B cell (primary cell): ENCODE results near the gene CBFB. TPM values are rescaled to one million over a fixed set of nuclear protein-coding genes. Genes with fewer than 3 reads are reported as not detected.

ENCODE experiments used
- ATAC-seq: fragments of 200-7000 bp; cut with Tn5 transposase; one replicate; pipeline ENCODE4 v1.10.0; 2021; ENCODE audit warnings: low read depth, mild to moderate bottlenecking, moderate number of reproducible peaks, moderate library complexity
- CTCF ChIA-PET: fragments of 350-600 bp; sonication (Branson Sonifier 250); formaldehyde crosslinking; loops from one replicate; lab custom pipeline; 2021; ENCODE audit warnings: antibody characterized with exemption, inconsistent platforms; lab: Charles Lee
- POLR2A ChIA-PET: fragments of 350-600 bp; sonication (Branson Sonifier 250); formaldehyde crosslinking; loops from one replicate; lab custom pipeline; 2021; ENCODE audit warnings: antibody characterized with exemption; lab: Charles Lee
- DNase-seq: peaks from one replicate; pipeline ENCODE4 v3.0.0; 2013
- H2AFZ ChIP-seq: 2 replicates; pipeline ENCODE4 v1.6.1; 2012; ENCODE audit warnings: mild to moderate bottlenecking, low read depth, low read length; ENCODE audit not compliant: insufficient read depth, poor library complexity, severe bottlenecking
- H3K27ac ChIP-seq, 2 donors: 1 replicate in 1 of 2; 2 replicates in 1 of 2; pipeline ENCODE4 v1.5.1; 2012 to 2013; ENCODE audit warnings: low read length in 2 of 2, mild to moderate bottlenecking in 2 of 2, moderate library complexity in 1 of 2
- H3K27me3 ChIP-seq, 4 experiments: fragments of 200-600 bp in 1 of 4; sonication (generic) in 1 of 4; replicated peaks in 1 of 4; 1 replicate in 2 of 4; 2 replicates in 2 of 4; pipeline versions ENCODE4 v1.6.1 to v1.7.0; 2013 to 2016; ENCODE audit warnings: low read length in 3 of 4, mild to moderate bottlenecking in 2 of 4, mixed read lengths in 1 of 4, moderate library complexity in 1 of 4; ENCODE audit not compliant: insufficient read depth in 4 of 4, control insufficient read depth in 3 of 4; ENCODE audit errors: control extremely low read depth in 1 of 4
- H3K36me3 ChIP-seq, 2 experiments: replicated peaks in 1 of 2; 1 replicate in 1 of 2; 2 replicates in 1 of 2; pipeline versions ENCODE4 v1.6.1 to v1.7.1; 2013; ENCODE audit warnings: low read length in 1 of 2; ENCODE audit not compliant: insufficient read depth in 2 of 2, control insufficient read depth in 1 of 2; ENCODE audit errors: control extremely low read depth in 1 of 2, extremely low read depth in 1 of 2
- H3K4me1 ChIP-seq, 2 donors: fragments of 200-600 bp in 1 of 2; sonication (generic) in 1 of 2; 1 replicate in 1 of 2; 2 replicates in 1 of 2; pipeline versions ENCODE4 v1.5.1 to v1.6.1; 2013 to 2017; ENCODE audit warnings: low read length in 2 of 2; ENCODE audit not compliant: control insufficient read depth in 2 of 2, insufficient read depth in 2 of 2
- H3K4me2 ChIP-seq: replicated peaks from 2 replicates; pipeline ENCODE3; 2012; ENCODE audit warnings: mild to moderate bottlenecking, low read depth, low read length; ENCODE audit not compliant: poor library complexity, severe bottlenecking
- H3K4me3 ChIP-seq, 5 experiments: fragments of 200-600 bp in 1 of 5; sonication (generic) in 1 of 5; 1 replicate in 3 of 5; 2 replicates in 2 of 5; pipeline versions ENCODE4 v1.5.1 to v1.7.0; 2011 to 2016; ENCODE audit warnings: low read length in 4 of 5, mild to moderate bottlenecking in 4 of 5, low read depth in 2 of 5, control low read depth in 1 of 5, moderate library complexity in 1 of 5; ENCODE audit not compliant: insufficient read depth in 1 of 5; ENCODE audit errors: control extremely low read depth in 1 of 5, extremely low read depth in 1 of 5
- H3K79me2 ChIP-seq: fragments of 200-600 bp; sonication (generic); one replicate; pipeline ENCODE4 v1.6.0; 2016; ENCODE audit warnings: low read length; ENCODE audit not compliant: control insufficient read depth, insufficient read depth
- H3K9ac ChIP-seq: fragments of 200-600 bp; sonication (generic); 2 replicates; pipeline ENCODE4 v1.6.1; 2017; ENCODE audit warnings: mild to moderate bottlenecking, low read length, moderate library complexity
- H3K9me3 ChIP-seq, 3 donors: one replicate each; pipeline versions ENCODE4 v1.6.1 to v1.7.1; 2013; ENCODE audit warnings: low read length in 2 of 3; ENCODE audit not compliant: control insufficient read depth in 2 of 3, insufficient read depth in 1 of 3; ENCODE audit errors: control extremely low read depth in 1 of 3
- H4K20me1 ChIP-seq: 2 replicates; pipeline ENCODE4 v1.6.0; 2012; ENCODE audit warnings: mild to moderate bottlenecking, low read length; ENCODE audit not compliant: insufficient read depth, control insufficient read depth, poor library complexity, severe bottlenecking
- H3K27ac Mint-ChIP-seq: one replicate; pipeline ENCODE4 v1.8.0; 2021; ENCODE audit warnings: mixed read lengths
- H3K27me3 Mint-ChIP-seq: one replicate; pipeline ENCODE4 v1.8.0; 2021; ENCODE audit warnings: mixed read lengths
- H3K4me1 Mint-ChIP-seq: one replicate; pipeline ENCODE4 v1.8.0; 2021; ENCODE audit warnings: mixed read lengths
- H3K4me3 Mint-ChIP-seq: one replicate; pipeline ENCODE4 v1.8.0; 2021; ENCODE audit warnings: mixed read lengths
- H3K9me3 Mint-ChIP-seq: one replicate; pipeline ENCODE4 v1.8.0; 2022; ENCODE audit warnings: mixed read lengths; ENCODE audit not compliant: insufficient read depth
- CTCF ChIP-seq: fragments of 200-600 bp; IDR thresholded peaks from one replicate; pipeline ENCODE4 v1.8.0; 2022; ENCODE audit warnings: antibody characterized with exemption, mild to moderate bottlenecking
- EZH2 ChIP-seq: IDR thresholded peaks from 2 replicates; pipeline ENCODE4 v1.6.1; 2012; ENCODE audit warnings: borderline replicate concordance, low read depth, mild to moderate bottlenecking, moderate library complexity, low read length; ENCODE audit not compliant: insufficient read depth, poor library complexity, severe bottlenecking
- WGBS: methylation state at CpG from one replicate; pipeline ENCODE4 v1.1.5; 2013; ENCODE audit warnings: missing lambda C conversion rate; ENCODE audit not compliant: insufficient coverage; 5-methylcytosine and 5-hydroxymethylcytosine counted together
- intact Hi-C: fragments of 100-400 bp; cut with micrococcal nuclease; formaldehyde crosslinking; loops from one replicate; pipeline ENCODE4 v1.10.0; 2022
- polyA plus RNA-seq: library from polyadenylated mRNA; depleted of rRNA; stranded (reverse); fragments of >200 nt; gene quantifications from 2 replicates; pipeline ENCODE4 v1.2.3, GENCODE V29; 2012
- total RNA-seq, 2 donors: library from RNA; stranded (reverse); fragments of 120-200 nt in 1 of 2; gene quantifications; 1 replicate in 1 of 2; 2 replicates in 1 of 2; pipeline versions ENCODE4 v1.2.3 to v1.2.4, GENCODE V29; 2013 to 2022

CBFB gene
- total and polyA plus RNA-seq, 2 donors (not counting 1 experiment from before 2014, with no cell fraction given), result 19.5 to 89.0 TPM

- CTCF ChIA-PET, result no interaction called here
Measured at GRCh38 chr16:67077871-67078270, 48.9 kb downstream of the CBFB start.

GRCh38 chr16:67082100-67082499 is 53.2 kb downstream of the CBFB start:
- Histone ChIP-seq H3K27me3 (no peaks in the 10 kb centered on the region), H3K9me3 (no peaks in the 10 kb centered on the region), H3K4me1 (peaks cover 0 to 3% of the 10 kb centered on the region in 2 donors), H3K36me3 (peaks cover 0 to 14% of the 10 kb centered on the region in 2 experiments), H4K20me1 (no peaks in the 10 kb centered on the region), H2AFZ (no peak overlapping the region), H3K4me2 (no peak overlapping the region), H3K79me2 (peaks cover 5% of the 10 kb centered on the region), H3K27ac (no peak overlapping the region), H3K4me3 (no peak overlapping the region), H3K9ac (no peak overlapping the region)
- Mint-ChIP-seq H3K27me3 (no peaks in the 10 kb centered on the region), H3K4me1 (peaks cover 4% of the 10 kb centered on the region), H3K4me3 (no peak overlapping the region), H3K9me3 (no peaks in the 10 kb centered on the region), H3K27ac (no peak overlapping the region)
- ChIA-PET CTCF (interaction anchor here (0.7 to 1.4 kb wide), 3 partner anchors 14 to 79 kb away, joined by 3 to 4 read pairs (median 3); no protein-coding TSS in a partner anchor), POLR2A (interaction anchor here (0.7 kb wide), 1 partner anchor 57 kb away, joined by 3 read pairs; no protein-coding TSS in a partner anchor)
- intact Hi-C loops, result no loop called here
- WGBS, result 80% methylated on average over 1 of the region's 6 CpGs
- TF ChIP-seq EZH2 (no peak), CTCF (no peak)
- ATAC-seq (no peak), DNase-seq (no peak)

More at GRCh38 chr16:67077871-67078270, 48.9 kb downstream of the CBFB start:
- Histone ChIP-seq H4K20me1 (no peaks in the 10 kb centered on the region), H3K27ac (no peak overlapping the region), H3K9me3 (no peaks in the 10 kb centered on the region), H3K79me2 (peaks cover 9% of the 10 kb centered on the region), H3K36me3 (peaks cover 0 to 17% of the 10 kb centered on the region in 2 experiments), H2AFZ (no peak overlapping the region), H3K4me1 (no peaks in the 10 kb centered on the region), H3K27me3 (no peaks in the 10 kb centered on the region), H3K4me2 (no peak overlapping the region), H3K9ac (no peak overlapping the region), H3K4me3 (no peak overlapping the region)
- ATAC-seq (no peak), DNase-seq (no peak)
- TF ChIP-seq EZH2 (no peak), CTCF (no peak)
- no peaks in the 10 kb centered on the region for H3K9me3 Mint-ChIP-seq
- intact Hi-C loops, result no loop called here
- no peak overlapping the region for H3K4me3 Mint-ChIP-seq
- WGBS, result 96% methylated on average over 4 of the region's 4 CpGs
- no peak overlapping the region for H3K27ac Mint-ChIP-seq
- no peaks in the 10 kb centered on the region for H3K27me3 Mint-ChIP-seq
- H3K4me1 Mint-ChIP-seq, result no peaks in the 10 kb centered on the region
- POLR2A ChIA-PET, result interaction anchor here (0.6 kb wide), 1 partner anchor 826 kb away, joined by 4 read pairs; no protein-coding TSS in a partner anchor
